GM21526 (cell line): ENCODE results near the gene PSMB5.
A peak's percentile ranks its signal among the peaks of the same experiment; 100 is the strongest.
"Not testable (repeated sequence)": the region's sequence is repeated elsewhere in the genome, so short reads cannot be mapped to it uniquely, and the experiment has no call there.

ENCODE experiments used
- ATAC-seq: cut with Tn5 transposase; IDR thresholded peaks from one replicate; pipeline ENCODE4 v1.9.1; 2021; ENCODE audit warnings: moderate library complexity; ENCODE audit not compliant: unreplicated experiment, low FRiP score

PSMB5 gene

GRCh38 chr14:23020143-23021128 is 14.3 kb downstream of the PSMB5 start:
- no peak for ATAC-seq

DNA sequence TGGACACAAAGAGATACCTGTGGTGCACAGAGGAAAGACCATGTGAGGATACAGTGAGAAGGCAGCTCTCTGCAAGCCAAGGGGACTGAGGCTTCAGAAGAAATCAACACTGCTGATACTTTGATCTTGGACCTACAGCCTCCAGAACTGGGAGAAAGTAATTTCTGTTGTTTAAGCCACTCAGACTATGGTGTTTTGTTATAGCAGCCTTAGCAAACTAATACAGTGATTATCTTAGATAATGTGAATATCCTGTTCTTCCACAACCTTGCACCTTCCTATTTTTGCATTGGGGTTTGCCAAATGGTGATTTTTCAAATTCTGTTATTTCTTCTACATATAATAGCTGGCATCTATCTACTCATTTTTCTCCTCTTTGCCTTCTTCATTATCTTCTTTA is 16.6 kb downstream of the PSMB5 start:
- no peak for ATAC-seq

DNA sequence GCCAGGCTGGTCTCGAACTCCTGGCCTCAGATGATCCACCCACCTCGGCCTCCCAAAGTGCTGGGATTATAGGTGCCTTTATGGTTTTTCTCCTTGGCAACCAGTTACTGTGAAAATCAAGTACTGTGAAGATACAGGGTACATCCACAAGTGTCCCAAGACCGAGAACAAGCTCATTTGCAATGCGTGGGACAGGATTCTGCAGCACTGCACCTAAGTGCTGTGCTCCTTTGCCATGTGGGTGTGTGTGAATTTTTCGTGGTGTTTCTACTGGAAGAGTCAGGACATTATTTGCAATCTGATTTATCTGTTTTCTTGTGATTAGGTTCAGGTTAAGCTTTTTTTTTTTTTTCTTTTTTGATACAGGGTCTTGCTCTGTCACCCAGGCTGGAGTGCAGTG is 17.6 kb downstream of the PSMB5 start:
- no peak for ATAC-seq

DNA sequence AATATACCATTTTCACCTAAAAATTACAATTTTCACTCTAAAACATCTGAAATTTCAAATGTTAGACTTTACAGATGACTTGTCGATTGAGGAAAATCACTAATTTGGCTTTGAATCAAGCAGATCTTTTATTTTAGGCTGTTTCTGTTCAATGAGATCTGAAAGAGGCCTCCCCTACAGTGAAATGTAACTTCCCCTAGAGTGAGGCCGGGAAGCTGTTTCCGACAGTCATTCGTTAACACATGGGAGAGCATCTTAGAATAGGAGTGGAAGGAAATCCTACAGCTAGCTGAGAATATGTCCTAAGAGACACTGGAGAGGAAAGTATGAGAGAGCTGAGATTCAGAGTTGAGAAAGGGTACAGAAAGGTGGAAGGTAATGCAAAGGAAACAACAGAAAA is 19.1 kb downstream of the PSMB5 start:
- no peak for ATAC-seq

DNA sequence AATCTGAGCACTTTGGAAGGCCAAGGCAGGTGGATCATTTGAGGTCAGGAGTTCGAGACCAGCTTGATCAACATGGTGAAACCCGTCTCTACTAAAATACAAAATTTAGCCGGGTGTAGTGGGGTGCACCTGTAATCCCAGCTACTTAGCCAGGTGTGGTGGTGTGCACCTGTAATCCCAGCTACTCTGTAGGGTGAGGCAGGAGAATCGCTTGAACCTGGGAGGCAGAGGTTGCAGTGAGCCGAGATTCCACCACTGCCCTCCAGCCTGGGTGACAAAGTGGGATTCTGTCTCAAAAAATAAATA is 21.0 kb downstream of the PSMB5 start:
- ATAC-seq: not testable (repeated sequence)

- ATAC-seq: no peak
These were observed 21.5 kb downstream of the PSMB5 start for GRCh38 chr14:23013054-23013748.

- no peak for ATAC-seq
These were observed 24.6 kb downstream of the PSMB5 start, which contains the start of gene C14orf93 for GRCh38 chr14:23009939-23010726. TSS of gene C14orf93 (minus strand) at chr14:23010143. CDS start at chr14:22999023, 11,120 bp downstream.

- no peak for ATAC-seq
These were observed 25.2 kb downstream of the PSMB5 start for GRCh38 chr14:23009483-23009938.

DNA sequence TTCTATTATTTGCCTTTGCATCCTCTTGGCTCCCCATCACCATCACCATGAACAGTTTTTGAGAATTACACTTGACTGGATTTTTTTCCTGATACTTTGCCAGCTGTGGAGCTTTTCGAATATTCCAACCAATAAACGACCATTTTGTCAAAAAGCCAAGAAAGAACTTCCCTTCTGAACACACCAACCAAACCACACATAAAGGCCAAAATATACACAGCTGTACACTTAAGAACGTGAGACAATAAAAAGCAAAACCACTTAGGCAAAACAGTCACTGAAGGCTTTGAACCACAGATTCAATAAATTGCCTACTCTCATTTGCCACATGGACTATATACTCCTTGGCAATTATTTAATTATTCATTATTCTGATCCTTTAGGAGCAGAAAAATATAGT is 25.9 kb downstream of the PSMB5 start:
- ATAC-seq: no peak

- peak; percentile 90 for ATAC-seq
These were observed 27.9 kb downstream of the PSMB5 start for GRCh38 chr14:23006544-23007419.

DNA sequence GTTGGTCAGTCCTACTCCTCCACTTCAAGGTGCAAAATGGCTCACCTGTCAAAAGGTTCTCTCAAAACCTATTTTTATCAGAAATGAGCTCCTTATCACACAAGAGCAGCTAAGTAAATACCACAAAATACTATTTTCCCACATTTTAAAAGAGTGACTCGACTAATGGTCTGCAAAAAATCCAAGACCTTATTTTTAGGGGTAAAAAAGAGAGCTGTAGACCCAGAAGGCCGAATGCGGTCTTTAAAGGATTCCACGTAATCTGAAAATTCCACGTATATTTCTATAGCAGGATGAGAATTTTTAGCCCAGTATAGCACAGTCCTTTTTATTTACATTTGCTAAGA is 28.5 kb downstream of the PSMB5 start:
- no peak for ATAC-seq

- no peak for ATAC-seq
These were observed 29.1 kb downstream of the PSMB5 start for GRCh38 chr14:23005451-23006187.

DNA sequence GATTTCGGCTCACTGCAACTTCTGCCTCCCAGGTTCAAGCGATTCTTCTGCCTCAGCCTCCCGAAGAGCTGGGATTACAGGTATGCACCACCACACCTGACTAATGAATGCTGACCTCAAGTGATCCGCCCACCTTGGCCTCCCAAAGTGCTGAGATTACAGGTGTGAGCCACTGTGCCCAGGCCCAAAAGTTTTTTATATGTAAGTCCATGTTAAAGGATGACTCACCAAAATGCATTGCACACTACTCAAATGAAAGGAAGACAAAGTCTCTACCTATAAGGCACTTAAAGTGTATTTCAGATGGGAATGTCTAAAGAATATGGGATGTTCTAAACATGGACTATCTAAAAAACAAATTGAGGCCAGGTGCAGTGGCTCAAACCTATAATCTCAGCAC is 30.4 kb downstream of the PSMB5 start:
- ATAC-seq: not testable (repeated sequence)

DNA sequence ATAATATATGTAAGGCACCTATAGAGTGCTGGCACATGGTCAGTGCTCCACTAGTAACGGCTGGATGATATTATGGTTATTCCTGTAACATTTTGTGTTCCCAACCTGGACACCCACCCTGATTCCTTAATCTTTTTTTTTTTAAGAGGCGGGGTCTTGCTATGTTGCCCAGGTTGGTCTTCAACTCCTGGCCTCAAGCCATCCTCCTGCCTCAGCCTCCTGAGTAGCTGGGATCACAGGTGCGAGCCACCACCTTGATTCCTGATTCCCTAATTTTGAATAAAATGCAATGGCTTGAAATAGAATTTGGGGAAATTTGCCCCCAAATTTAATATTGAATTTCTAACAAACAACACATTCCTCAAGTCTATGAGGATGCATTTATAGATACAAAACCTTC is 32.1 kb downstream of the PSMB5 start:
- no peak for ATAC-seq

GRCh38 chr14:23000860-23001259 is 33.8 kb downstream of the PSMB5 start:
- ATAC-seq: no peak

DNA sequence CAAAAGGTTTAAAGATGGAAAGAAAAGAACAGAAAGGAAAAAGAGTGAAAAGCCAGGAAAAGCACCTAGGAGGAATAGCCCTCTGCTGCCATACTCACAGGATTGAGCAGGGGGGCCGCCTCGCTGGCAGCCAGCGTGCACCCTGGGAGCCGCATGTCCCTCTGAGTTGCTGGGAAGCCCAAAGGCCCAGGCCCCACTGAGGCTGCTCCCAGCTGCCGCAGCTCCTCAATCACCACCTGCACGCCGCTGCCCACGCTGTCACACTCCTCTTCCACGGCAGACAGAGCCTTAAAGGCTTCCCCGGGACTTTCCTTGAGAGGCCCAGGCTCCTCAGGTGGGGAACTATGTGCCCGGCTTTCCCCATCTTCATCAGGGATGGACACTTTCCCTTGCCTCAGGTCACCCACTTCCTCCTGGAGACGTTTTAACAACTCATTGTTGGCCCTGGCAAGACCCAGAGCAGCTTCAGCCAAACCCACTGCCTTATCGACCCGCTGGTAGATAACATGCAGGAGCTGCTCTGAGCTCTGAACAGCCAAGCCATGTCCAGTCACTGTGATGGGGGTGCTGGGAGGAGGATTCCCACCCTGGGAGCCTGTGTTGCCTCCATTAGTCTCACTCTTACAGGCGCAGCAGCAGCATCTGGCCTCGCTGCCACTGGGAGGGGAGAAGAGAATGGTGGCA is 36.2 kb downstream of the PSMB5 start:
- ATAC-seq: no peak

DNA sequence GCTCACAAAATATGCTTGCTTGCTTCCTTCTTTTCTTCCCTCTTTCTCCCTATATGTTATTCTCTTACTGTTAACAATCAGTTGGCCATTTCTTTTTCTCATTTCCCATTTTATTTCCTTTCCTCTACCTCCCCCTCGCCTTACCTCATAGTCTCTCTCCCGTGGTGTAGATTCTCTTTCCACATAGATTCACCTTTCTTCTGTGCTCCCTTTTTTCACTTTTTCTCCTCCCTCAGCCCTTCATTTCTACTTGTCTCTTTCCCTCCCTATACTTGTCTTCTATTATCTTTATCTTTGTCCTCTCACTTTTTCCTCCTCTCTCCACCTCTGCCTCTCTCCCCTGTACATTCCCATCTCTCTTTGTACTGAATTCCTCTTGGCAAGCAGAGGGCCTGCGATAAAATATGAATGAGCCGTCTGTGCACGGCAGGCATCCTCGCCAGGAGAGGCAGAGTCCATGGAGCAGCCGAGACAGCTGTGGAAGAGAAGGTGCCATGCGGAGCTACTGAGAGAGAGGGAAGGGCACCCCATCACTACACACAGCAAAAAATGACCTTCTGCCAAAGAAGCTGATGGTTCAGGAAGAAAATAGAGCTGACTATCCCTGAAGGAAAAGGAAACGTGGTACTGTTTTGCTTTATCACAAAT is 36.9 kb downstream of the PSMB5 start:
- no peak for ATAC-seq
